Natural killer cell (primary cell): ENCODE data around the gene POLR3K. TPM values are rescaled to one million over a fixed set of nuclear protein-coding genes. Genes with fewer than 3 reads are reported as not detected.

ENCODE experiments used
- ATAC-seq, 3 donors: fragments of 150-1000 bp in 2 of 3; fragments of 200-7000 bp in 1 of 3; cut with Tn5 transposase; 1 replicate in 1 of 3; 2 replicates in 2 of 3; pipeline ENCODE4 v1.10.0; 2021; ENCODE audit warnings: mild to moderate bottlenecking in 2 of 3, moderate library complexity in 2 of 3
- DNase-seq, 2 donors: peaks; one replicate each; pipeline versions ENCODE4 v3.0.0 to v3.0.0-alpha.2; 2013 to 2021; ENCODE audit warnings: mixed read lengths in 1 of 2
- H3K27ac ChIP-seq: one replicate; pipeline ENCODE4 v1.5.1; 2013; ENCODE audit warnings: mild to moderate bottlenecking, low read length
- H3K27me3 ChIP-seq: one replicate; pipeline ENCODE4 v1.6.1; 2013; ENCODE audit warnings: low read length; ENCODE audit not compliant: control insufficient read depth, insufficient read depth
- H3K36me3 ChIP-seq: one replicate; pipeline ENCODE4 v1.6.1; 2013; ENCODE audit warnings: low read length; ENCODE audit not compliant: control insufficient read depth, insufficient read depth
- H3K4me1 ChIP-seq: one replicate; pipeline ENCODE4 v1.6.1; 2013; ENCODE audit warnings: low read length; ENCODE audit not compliant: control insufficient read depth, insufficient read depth
- H3K4me3 ChIP-seq: one replicate; pipeline ENCODE4 v1.5.1; 2013; ENCODE audit warnings: low read length
- H3K9me3 ChIP-seq: one replicate; pipeline ENCODE4 v1.6.1; 2013; ENCODE audit warnings: low read length; ENCODE audit not compliant: control insufficient read depth, insufficient read depth
- H3K27ac Mint-ChIP-seq, 2 donors: one replicate each; pipeline ENCODE4 v1.8.0; 2022; ENCODE audit warnings: mild to moderate bottlenecking in 2 of 2, mixed read lengths in 2 of 2, moderate library complexity in 1 of 2
- H3K27me3 Mint-ChIP-seq, 2 donors: one replicate each; pipeline ENCODE4 v1.8.0; 2022; ENCODE audit warnings: low read depth in 2 of 2, mixed read lengths in 2 of 2
- H3K36me3 Mint-ChIP-seq: one replicate; pipeline ENCODE4 v1.8.0; 2022; ENCODE audit warnings: mixed read lengths
- H3K4me1 Mint-ChIP-seq, 2 donors: one replicate each; pipeline ENCODE4 v1.8.0; 2022; ENCODE audit warnings: mixed read lengths in 2 of 2
- H3K4me3 Mint-ChIP-seq: one replicate; pipeline ENCODE4 v1.8.0; 2022; ENCODE audit warnings: mild to moderate bottlenecking, moderate library complexity, mixed read lengths
- H3K9me3 Mint-ChIP-seq, 2 donors: one replicate each; pipeline ENCODE4 v1.8.0; 2022; ENCODE audit warnings: mixed read lengths in 2 of 2
- CTCF ChIP-seq: fragments of 200-600 bp; IDR thresholded peaks from one replicate; pipeline ENCODE4 v1.8.0; 2022; ENCODE audit warnings: antibody characterized with exemption
- WGBS: methylation state at CpG from one replicate; pipeline ENCODE4 v1.1.7; 2013; ENCODE audit warnings: missing lambda C conversion rate; ENCODE audit not compliant: insufficient coverage; 5-methylcytosine and 5-hydroxymethylcytosine counted together
- intact Hi-C: fragments of 100-400 bp; cut with micrococcal nuclease; formaldehyde crosslinking; loops from one replicate; pipeline ENCODE4 v1.14.2; 2022
- total RNA-seq, 4 donors: library from RNA; stranded (reverse); fragments of 120-200 nt in 1 of 4; gene quantifications; one replicate each; pipeline versions ENCODE4 v1.2.3 to v1.2.4, GENCODE V29; 2013 to 2022

POLR3K gene
- total RNA-seq, 3 donors from 2014 or later (not counting 1 experiment from before 2014, with no cell fraction given): 10.6 to 14.6 (median 11.3) TPM

GRCh38 chr16:58491-59439 lies 5.4 kb upstream of the POLR3K start:
- Mint-ChIP-seq H3K4me3 (no peak overlapping the region), H3K27me3 (no peaks in the 10 kb centered on the region), H3K9me3 (no peaks in the 10 kb centered on the region), H3K36me3 (no peaks in the 10 kb centered on the region), H3K27ac (no peak overlapping the region), H3K4me1 (peaks cover 0 to 4% of the 10 kb centered on the region in 2 donors)
- TF ChIP-seq CTCF: no peak
- Histone ChIP-seq H3K27ac (no peak overlapping the region), H3K4me3 (no peak overlapping the region), H3K9me3 (no peaks in the 10 kb centered on the region), H3K27me3 (no peaks in the 10 kb centered on the region), H3K4me1 (peaks cover 5% of the 10 kb centered on the region), H3K36me3 (peaks cover 9% of the 10 kb centered on the region)
- ATAC-seq (no peak), DNase-seq (no peak)
- intact Hi-C loops: no loop called here
- WGBS: 93% methylated on average over 29 of the region's 29 CpGs

GRCh38 chr16:57711-58110 lies 4.3 kb upstream of the POLR3K start:
- no peak overlapping the region for H3K4me3 Mint-ChIP-seq
- Histone ChIP-seq H3K27me3 (no peaks in the 10 kb centered on the region), H3K4me3 (no peak overlapping the region), H3K36me3 (peaks cover 9% of the 10 kb centered on the region), H3K4me1 (peaks cover 10% of the 10 kb centered on the region), H3K9me3 (no peaks in the 10 kb centered on the region), H3K27ac (no peak overlapping the region)
- TF ChIP-seq CTCF: no peak
- DNase-seq: no peak
- H3K27me3 Mint-ChIP-seq: no peaks in the 10 kb centered on the region
- intact Hi-C loops: no loop called here
- H3K36me3 Mint-ChIP-seq: no peaks in the 10 kb centered on the region
- no peak overlapping the region for H3K27ac Mint-ChIP-seq
- H3K4me1 Mint-ChIP-seq: peaks cover 6 to 14% of the 10 kb centered on the region in 2 donors
- no peaks in the 10 kb centered on the region for H3K9me3 Mint-ChIP-seq
- WGBS: 83% methylated on average over 8 of the region's 8 CpGs
- ATAC-seq: no peak

GRCh38 chr16:56231-56927 lies 3.0 kb upstream of the POLR3K start:
- WGBS: 94% methylated on average over 17 of the region's 17 CpGs
- peaks cover 9% of the 10 kb centered on the region for H3K36me3 ChIP-seq
- no peak overlapping the region for H3K27ac ChIP-seq
- Mint-ChIP-seq H3K4me3 (peak overlapping the region; percentile 60), H3K9me3 (no peaks in the 10 kb centered on the region), H3K27ac (no peak overlapping the region), H3K27me3 (no peaks in the 10 kb centered on the region), H3K4me1 (peaks cover 10 to 20% of the 10 kb centered on the region in 2 donors), H3K36me3 (no peaks in the 10 kb centered on the region)
- H3K9me3 ChIP-seq: no peaks in the 10 kb centered on the region
- no peak for TF ChIP-seq CTCF
- H3K4me3 ChIP-seq: no peak overlapping the region
- DNase-seq (no peak), ATAC-seq (no peak)
- H3K27me3 ChIP-seq: no peaks in the 10 kb centered on the region
- intact Hi-C loops: no loop called here
- peaks cover 18% of the 10 kb centered on the region for H3K4me1 ChIP-seq
